ENCODE results near the gene TLR5. TPM values are rescaled to one million over a fixed set of nuclear protein-coding genes. Genes with fewer than 3 reads are reported as not detected.

Gene TLR5
- total and polyA plus RNA-seq, 2 donors from 2014 or later, result 3.7 to 31.3 TPM

GRCh38 chr1:223066415-223066814 lies 76.6 kb downstream of the TLR5 start:
- Histone ChIP-seq H3K9me3 (ENCODE audit: control insufficient read depth in 2 of 3, insufficient read depth in 1 of 3, low read length in 3 of 3) (no peaks in the 10 kb centered on the region), H3K4me1 (ENCODE audit: control insufficient read depth in 2 of 3, insufficient read depth in 2 of 3, low read depth in 1 of 3, low read length in 3 of 3) (no peaks in the 10 kb centered on the region), H3K4me3 (ENCODE audit: low read length in 3 of 3) (no peak overlapping the region), H3K27ac (ENCODE audit: low read depth in 2 of 2, low read length in 2 of 2) (no peak overlapping the region), H3K9ac (ENCODE audit: low read length in 3 of 3) (no peak overlapping the region), H3K27me3 (ENCODE audit: control insufficient read depth, insufficient read depth, low read length) (no peaks in the 10 kb centered on the region), H3K36me3 (ENCODE audit: control insufficient read depth in 2 of 3, insufficient read depth in 3 of 3, low read length in 3 of 3) (no peaks in the 10 kb centered on the region)
- no peak for TF ChIP-seq CTCF (IDR thresholded peaks at IDR 0.05; ENCODE audit: borderline replicate concordance, extremely low read depth, insufficient read depth)
- intact Hi-C loops (cut with DNase I), result no loop called here
- FAIRE-seq (no peak), DNase-seq (no peak)

GRCh38 chr1:223062177-223062576 lies 80.9 kb downstream of the TLR5 start:
- TF ChIP-seq CTCF (IDR thresholded peaks at IDR 0.05; ENCODE audit: borderline replicate concordance, extremely low read depth, insufficient read depth), result no peak
- no peak overlapping the region for H3K4me3 ChIP-seq (ENCODE audit: low read length in 3 of 3)
- H3K9me3 ChIP-seq (ENCODE audit: control insufficient read depth in 2 of 3, insufficient read depth in 1 of 3, low read length in 3 of 3), result no peaks in the 10 kb centered on the region
- no peak overlapping the region for H3K27ac ChIP-seq (ENCODE audit: low read depth in 2 of 2, low read length in 2 of 2)
- H3K4me1 ChIP-seq (ENCODE audit: control insufficient read depth in 2 of 3, insufficient read depth in 2 of 3, low read depth in 1 of 3, low read length in 3 of 3), result no peaks in the 10 kb centered on the region
- no peak overlapping the region for H3K9ac ChIP-seq (ENCODE audit: low read length in 3 of 3)
- H3K36me3 ChIP-seq (ENCODE audit: control insufficient read depth in 2 of 3, insufficient read depth in 3 of 3, low read length in 3 of 3), result no peaks in the 10 kb centered on the region
- FAIRE-seq (no peak), DNase-seq (no peak)
- intact Hi-C loops (cut with DNase I), result no loop called here
- no peaks in the 10 kb centered on the region for H3K27me3 ChIP-seq (ENCODE audit: control insufficient read depth, insufficient read depth, low read length)

- Histone ChIP-seq H3K27me3 (ENCODE audit: control insufficient read depth, insufficient read depth, low read length) (no peaks in the 10 kb centered on the region), H3K9me3 (ENCODE audit: control insufficient read depth in 2 of 3, insufficient read depth in 1 of 3, low read length in 3 of 3) (no peaks in the 10 kb centered on the region), H3K36me3 (ENCODE audit: control insufficient read depth in 2 of 3, insufficient read depth in 3 of 3, low read length in 3 of 3) (no peaks in the 10 kb centered on the region), H3K4me1 (ENCODE audit: control insufficient read depth in 2 of 3, insufficient read depth in 2 of 3, low read depth in 1 of 3, low read length in 3 of 3) (no peaks in the 10 kb centered on the region), H3K27ac (ENCODE audit: low read depth in 2 of 2, low read length in 2 of 2) (no peak overlapping the region), H3K4me3 (ENCODE audit: low read length in 3 of 3) (no peak overlapping the region), H3K9ac (ENCODE audit: low read length in 3 of 3) (no peak overlapping the region)
- DNase-seq, result no peak
- TF ChIP-seq CTCF (IDR thresholded peaks at IDR 0.05; ENCODE audit: borderline replicate concordance, extremely low read depth, insufficient read depth), result no peak
- no peak for FAIRE-seq
- intact Hi-C loops (cut with DNase I), result no loop called here
Observed at GRCh38 chr1:223059526-223059925, 83.5 kb downstream of the TLR5 start.

Other genes with a start within 250 kb of the TLR5 start
- gene SUSD4, start 220.9 kb upstream of the TLR5 start, total RNA-seq, result 14.0 TPM
- gene SUSD4, start 220.9 kb upstream of the TLR5 start, polyA plus RNA-seq (ENCODE audit: insufficient read depth, low read depth, low replicate concordance), result 23.7 TPM

Measured in kidney (tissue), 14 donors.